Activated T-cell treated with anti-CD3 and anti-CD28 coated beads, Interleukin-2, amount 50 U/mL, for 24 hours (primary cell): Measurements from ENCODE around the gene EPG5.
"Not testable (repeated sequence)": the region's sequence is repeated elsewhere in the genome, so short reads cannot be mapped to it uniquely, and the experiment has no call there.

Experiments
- DNase-seq: peaks from one replicate; pipeline ENCODE4 v3.0.0-alpha.2; 2020
- H3K27ac Mint-ChIP-seq: 2 replicates; pipeline ENCODE4 v1.8.0; 2020; ENCODE audit warnings: mild to moderate bottlenecking, mixed read lengths
- H3K27me3 Mint-ChIP-seq: 2 replicates; pipeline ENCODE4 v1.8.0; 2020; ENCODE audit warnings: mixed read lengths
- H3K36me3 Mint-ChIP-seq: 2 replicates; pipeline ENCODE4 v1.8.0; 2020; ENCODE audit warnings: low read depth, mixed read lengths
- H3K4me1 Mint-ChIP-seq: 2 replicates; pipeline ENCODE4 v1.8.0; 2020; ENCODE audit warnings: low read depth, mixed read lengths
- H3K4me3 Mint-ChIP-seq: 2 replicates; pipeline ENCODE4 v1.8.0; 2020; ENCODE audit warnings: mild to moderate bottlenecking, moderate library complexity, mixed read lengths
- H3K9me3 Mint-ChIP-seq: 2 replicates; pipeline ENCODE4 v1.8.0; 2020; ENCODE audit warnings: mixed read lengths

Gene EPG5

GRCh38 chr18:45854036-45854586 lies 113.0 kb downstream of the EPG5 start:
- Mint-ChIP-seq H3K9me3 (no peaks in the 10 kb centered on the region), H3K27ac (peak overlapping the region; percentile 16), H3K27me3 (no peaks in the 10 kb centered on the region), H3K36me3 (peaks cover 89% of the 10 kb centered on the region), H3K4me1 (no peaks in the 10 kb centered on the region), H3K4me3 (no peak overlapping the region)
- DNase-seq = no peak

DNA sequence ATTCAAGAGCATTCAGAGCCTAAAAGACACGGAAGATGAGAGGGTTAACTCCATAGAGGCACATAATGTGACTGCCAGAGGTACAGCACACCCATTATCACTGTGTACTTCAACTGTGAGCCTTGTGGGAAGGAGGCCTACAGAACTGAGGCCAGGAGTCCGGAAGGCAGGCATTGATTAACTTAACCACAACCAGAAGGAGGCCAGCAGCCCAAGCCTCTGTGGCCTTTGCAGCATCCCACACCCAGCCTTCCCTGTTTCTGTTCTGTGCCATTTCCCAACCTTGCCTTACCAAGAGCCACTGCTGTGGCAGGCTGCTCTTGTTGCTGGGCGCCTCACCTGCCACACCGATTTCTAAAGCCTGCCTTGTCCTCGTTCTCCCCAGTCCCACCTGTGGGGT lies 114.5 kb downstream of the EPG5 start:
- no peak for DNase-seq
- H3K27ac Mint-ChIP-seq = no peak overlapping the region
- no peaks in the 10 kb centered on the region for H3K27me3 Mint-ChIP-seq
- H3K4me3 Mint-ChIP-seq = no peak overlapping the region
- peaks cover 77% of the 10 kb centered on the region for H3K36me3 Mint-ChIP-seq
- H3K4me1 Mint-ChIP-seq = no peaks in the 10 kb centered on the region
- no peaks in the 10 kb centered on the region for H3K9me3 Mint-ChIP-seq

DNA sequence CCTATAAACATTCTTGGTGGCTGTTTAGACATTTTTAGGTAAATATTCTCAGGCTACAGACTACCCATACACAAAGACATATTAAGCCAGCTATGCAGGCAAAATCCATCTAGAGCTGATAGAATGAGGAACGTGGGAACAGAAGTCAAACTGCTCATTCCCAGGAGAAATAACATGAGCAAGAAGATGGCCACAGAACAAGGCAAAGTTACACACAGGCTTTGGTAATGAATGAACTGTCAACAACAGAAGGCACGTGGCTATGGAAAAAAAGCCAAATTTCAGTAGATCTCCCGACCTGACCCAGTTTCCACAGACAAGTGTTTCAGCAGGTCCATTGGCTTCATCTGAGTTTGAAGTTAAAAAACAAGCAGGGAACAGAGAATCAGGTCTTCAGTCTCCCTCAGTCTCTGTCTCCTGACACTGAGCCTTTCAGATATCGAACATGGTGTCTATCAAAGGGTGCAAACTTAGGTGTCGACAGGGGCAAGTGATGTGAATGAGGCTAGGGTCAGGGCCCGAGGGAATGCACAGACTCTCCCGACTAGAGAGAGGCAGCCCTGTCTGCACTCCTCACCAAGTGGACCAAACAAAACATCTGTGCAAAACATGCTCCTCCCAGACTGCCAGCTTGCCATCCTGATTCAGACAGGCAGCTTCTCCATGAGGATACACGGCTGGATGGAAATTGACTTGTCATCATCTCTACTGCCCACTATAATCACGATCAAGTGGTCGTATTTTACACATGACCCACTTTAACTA lies 115.8 kb downstream of the EPG5 start:
- Mint-ChIP-seq H3K27me3 (no peaks in the 10 kb centered on the region), H3K36me3 (peaks cover 67% of the 10 kb centered on the region), H3K27ac (no peak overlapping the region), H3K9me3 (no peaks in the 10 kb centered on the region), H3K4me3 (no peak overlapping the region), H3K4me1 (peaks cover 7% of the 10 kb centered on the region)
- no peak for DNase-seq

- Mint-ChIP-seq H3K27me3 (no peaks in the 10 kb centered on the region), H3K9me3 (no peaks in the 10 kb centered on the region), H3K36me3 (peaks cover 53% of the 10 kb centered on the region), H3K4me1 (peaks cover 7% of the 10 kb centered on the region), H3K4me3 (no peak overlapping the region), H3K27ac (no peak overlapping the region)
- DNase-seq = no peak
Observed at GRCh38 chr18:45850021-45850420, 117.1 kb downstream of the EPG5 start.

DNA sequence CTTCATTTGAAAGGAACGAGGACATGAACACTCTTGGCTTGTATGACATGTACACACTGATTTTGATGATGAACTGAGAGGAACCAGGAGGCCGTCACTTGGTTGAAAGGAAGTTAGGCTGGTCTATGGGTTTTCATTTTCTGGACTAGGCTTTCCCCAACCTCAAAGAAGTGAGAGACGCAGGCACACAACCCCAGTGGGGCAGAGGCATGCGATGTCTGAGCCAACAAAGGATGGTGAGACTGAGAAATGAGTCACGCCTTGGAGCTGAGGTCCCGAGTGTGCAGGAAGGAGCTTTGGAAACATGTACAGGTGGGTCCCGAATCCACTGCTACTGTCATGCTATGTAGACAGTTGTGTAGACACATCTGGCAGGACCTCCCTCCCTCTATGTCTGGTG lies 117.6 kb downstream of the EPG5 start:
- Mint-ChIP-seq H3K9me3 (no peaks in the 10 kb centered on the region), H3K4me1 (peaks cover 11% of the 10 kb centered on the region), H3K27me3 (no peaks in the 10 kb centered on the region), H3K4me3 (no peak overlapping the region), H3K36me3 (peaks cover 50% of the 10 kb centered on the region), H3K27ac (peak overlapping the region; percentile 56)
- DNase-seq = no peak

- not testable (repeated sequence) for H3K9me3 Mint-ChIP-seq, H3K4me3 Mint-ChIP-seq, H3K27me3 Mint-ChIP-seq, DNase-seq
- peaks cover 11% of the 10 kb centered on the region for H3K4me1 Mint-ChIP-seq
- peaks cover 43% of the 10 kb centered on the region for H3K36me3 Mint-ChIP-seq
- peak overlapping the region; percentile 12 for H3K27ac Mint-ChIP-seq
Observed at GRCh38 chr18:45848643-45849042, 118.5 kb downstream of the EPG5 start.

- H3K4me3 Mint-ChIP-seq = no peak overlapping the region
- peaks cover 11% of the 10 kb centered on the region for H3K4me1 Mint-ChIP-seq
- no peaks in the 10 kb centered on the region for H3K27me3 Mint-ChIP-seq
- peaks cover 28% of the 10 kb centered on the region for H3K36me3 Mint-ChIP-seq
- peak overlapping the region; percentile 61 for H3K27ac Mint-ChIP-seq
- DNase-seq = no peak
- no peaks in the 10 kb centered on the region for H3K9me3 Mint-ChIP-seq
Observed at GRCh38 chr18:45847119-45847518, 120.0 kb downstream of the EPG5 start.

GRCh38 chr18:45845410-45845809 lies 121.7 kb downstream of the EPG5 start:
- no peak overlapping the region for H3K27ac Mint-ChIP-seq
- no peak overlapping the region for H3K4me3 Mint-ChIP-seq

DNA sequence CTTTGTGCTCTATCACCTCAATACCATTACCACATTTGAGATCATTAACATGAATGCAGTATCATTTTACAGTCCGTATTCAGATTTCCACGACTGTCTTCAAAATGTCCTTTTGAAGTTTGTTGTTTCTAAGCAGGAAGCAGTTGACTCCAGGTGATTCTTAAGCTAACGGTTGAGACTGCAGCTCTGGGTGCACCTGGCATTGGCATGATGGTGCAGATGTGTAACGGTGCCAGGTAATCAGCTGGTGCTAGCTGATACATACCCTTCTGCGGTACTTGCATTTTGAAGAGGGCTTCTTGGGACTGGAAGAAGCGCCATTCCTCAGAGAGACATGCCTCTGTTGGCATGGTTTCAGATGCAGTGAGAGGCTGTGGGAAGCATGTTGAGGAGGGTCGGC lies 122.2 kb downstream of the EPG5 start:
- Mint-ChIP-seq H3K27me3 (peaks cover 9% of the 10 kb centered on the region), H3K4me1 (peaks cover 11% of the 10 kb centered on the region), H3K9me3 (no peaks in the 10 kb centered on the region), H3K4me3 (no peak overlapping the region), H3K27ac (no peak overlapping the region), H3K36me3 (peaks cover 10% of the 10 kb centered on the region)
- no peak for DNase-seq

More at GRCh38 chr18:45845410-45845809, 121.7 kb downstream of the EPG5 start:
- Mint-ChIP-seq H3K36me3 (peaks cover 13% of the 10 kb centered on the region), H3K4me1 (peaks cover 11% of the 10 kb centered on the region), H3K9me3 (no peaks in the 10 kb centered on the region), H3K27me3 (peaks cover 5% of the 10 kb centered on the region)
- no peak for DNase-seq

DNA sequence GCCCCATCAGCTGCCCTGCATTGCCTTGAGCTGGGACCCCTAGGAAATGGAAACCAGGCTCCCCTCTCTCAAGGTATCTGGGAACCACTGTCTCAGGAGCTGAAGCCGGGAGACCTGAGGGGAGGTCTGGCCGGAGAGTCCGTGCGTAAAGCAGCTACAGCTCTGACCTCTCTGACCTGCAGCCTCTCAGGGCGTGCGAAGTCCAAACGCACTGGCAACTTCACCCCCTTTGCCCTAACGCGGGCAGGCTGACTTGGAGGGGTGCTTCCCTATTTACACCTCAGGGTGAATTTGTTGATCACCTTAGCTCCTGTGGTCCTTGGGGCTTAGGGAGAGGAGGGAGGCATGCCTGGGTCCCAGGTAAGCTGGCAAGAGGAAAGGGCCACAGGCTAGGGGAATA lies 124.1 kb downstream of the EPG5 start:
- Mint-ChIP-seq H3K4me1 (peaks cover 22% of the 10 kb centered on the region), H3K9me3 (no peaks in the 10 kb centered on the region), H3K27ac (no peak overlapping the region), H3K27me3 (peaks cover 24% of the 10 kb centered on the region), H3K4me3 (no peak overlapping the region), H3K36me3 (no peaks in the 10 kb centered on the region)
- no peak for DNase-seq

- Mint-ChIP-seq H3K4me3 (no peak overlapping the region), H3K27ac (no peak overlapping the region), H3K36me3 (no peaks in the 10 kb centered on the region), H3K4me1 (peaks cover 19% of the 10 kb centered on the region), H3K27me3 (peaks cover 28% of the 10 kb centered on the region), H3K9me3 (no peaks in the 10 kb centered on the region)
- DNase-seq = no peak
Observed at GRCh38 chr18:45841765-45842442, 125.2 kb downstream of the EPG5 start.

DNA sequence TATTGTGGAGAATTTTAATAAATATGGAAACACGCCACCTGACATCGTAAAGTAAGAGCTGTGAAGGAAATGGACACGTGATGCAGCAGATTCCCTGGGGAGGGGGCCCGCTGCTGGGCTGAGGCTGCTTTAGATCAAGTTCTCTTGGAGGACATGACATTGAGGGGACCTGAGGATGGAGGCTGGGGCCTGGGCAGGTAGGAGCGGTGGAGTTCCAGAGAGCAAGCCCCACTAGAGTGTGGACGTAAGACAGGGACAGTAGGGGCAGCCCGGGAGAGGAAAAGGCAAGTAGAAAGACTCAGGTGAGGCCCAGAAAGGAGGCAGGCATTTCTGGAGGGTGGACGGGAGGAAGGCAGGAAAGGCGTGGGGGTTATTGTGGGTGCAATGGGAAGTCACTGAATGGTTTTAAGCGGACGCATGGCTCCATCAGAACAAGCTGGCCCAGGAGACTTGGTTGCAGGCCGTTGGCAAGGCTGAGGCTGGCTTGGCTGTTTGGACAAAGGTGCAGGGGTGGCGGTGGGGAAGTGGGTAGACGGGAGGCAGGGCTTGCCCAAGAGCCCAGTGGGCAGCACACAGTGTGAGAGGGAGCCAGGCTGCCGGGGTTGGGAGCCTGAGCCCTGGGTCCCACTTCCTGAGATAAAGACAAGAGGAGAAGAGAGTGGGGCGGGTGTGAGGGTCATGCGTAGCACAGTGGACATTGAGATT lies 125.9 kb downstream of the EPG5 start:
- H3K36me3 Mint-ChIP-seq = no peaks in the 10 kb centered on the region
- no peak overlapping the region for H3K27ac Mint-ChIP-seq
- H3K4me1 Mint-ChIP-seq = peaks cover 21% of the 10 kb centered on the region
- no peaks in the 10 kb centered on the region for H3K9me3 Mint-ChIP-seq
- DNase-seq = no peak
- peaks cover 35% of the 10 kb centered on the region for H3K27me3 Mint-ChIP-seq
- no peak overlapping the region for H3K4me3 Mint-ChIP-seq

DNA sequence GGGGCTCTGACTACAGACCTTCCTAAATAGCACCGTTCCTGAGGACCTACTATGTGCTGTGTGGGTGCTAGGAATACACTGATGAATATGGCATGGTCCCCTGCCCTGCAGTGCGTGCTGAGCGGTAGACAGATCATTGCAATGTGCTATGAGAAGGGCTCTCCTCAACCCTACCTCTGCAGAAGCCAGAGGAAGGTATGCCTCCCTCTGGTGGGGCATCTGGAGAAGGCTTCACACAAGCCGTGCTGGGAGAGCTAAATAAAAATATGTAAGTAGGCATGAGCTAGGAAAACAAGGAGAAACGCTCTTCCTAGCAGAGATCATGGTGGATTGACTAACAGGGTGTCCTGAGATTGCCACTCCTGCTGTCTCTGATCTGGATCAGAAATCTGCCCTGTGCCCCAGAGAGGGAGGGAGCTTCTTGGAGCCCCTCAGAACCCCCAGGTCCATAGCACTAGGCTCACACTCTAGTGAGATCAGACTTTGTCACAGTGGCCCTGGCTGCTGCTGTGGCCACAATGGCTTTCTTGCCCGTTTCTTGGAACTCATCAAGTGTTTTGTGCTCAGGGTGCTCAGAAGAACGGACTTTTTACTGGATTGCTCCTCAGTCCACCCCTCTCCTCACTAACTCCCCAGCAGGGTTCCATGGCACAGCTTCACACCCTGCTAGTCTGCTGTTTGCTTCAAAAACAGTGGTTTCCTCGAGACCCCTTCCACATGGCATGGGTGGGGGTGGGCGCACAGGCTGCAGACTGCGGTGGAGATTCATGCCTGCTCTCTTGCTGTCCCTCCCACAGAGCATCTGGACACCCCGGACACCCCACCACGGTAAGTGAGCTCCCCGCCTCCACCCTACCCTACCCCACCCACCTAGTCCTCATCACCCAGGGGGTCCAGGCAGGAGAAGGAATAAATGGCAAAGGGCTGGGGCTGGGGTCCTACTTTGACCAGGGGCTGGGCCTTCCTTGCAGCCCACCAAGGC lies 127.4 kb downstream of the EPG5 start:
- Mint-ChIP-seq H3K27ac (no peak overlapping the region), H3K4me3 (no peak overlapping the region)

More for the DNA sequence above, 127.4 kb downstream of the EPG5 start:
- DNase-seq = no peak
- no peaks in the 10 kb centered on the region for H3K36me3 Mint-ChIP-seq
- H3K27me3 Mint-ChIP-seq = peaks cover 50% of the 10 kb centered on the region
- peaks cover 18% of the 10 kb centered on the region for H3K4me1 Mint-ChIP-seq
- no peaks in the 10 kb centered on the region for H3K9me3 Mint-ChIP-seq
